GM12801 (cell line): ENCODE results near the gene IKBKG.
"Not testable (repeated sequence)": the region's sequence is repeated elsewhere in the genome, so short reads cannot be mapped to it uniquely, and the experiment has no call there.

ENCODE experiments used
- TF ChIP-seq, protein P1 (sequence below): IDR thresholded peaks from one replicate; pipeline ENCODE4 v1.5.1; 2011; ENCODE audit warnings: control low read depth; ENCODE audit not compliant: insufficient read length; ENCODE audit errors: extremely low read depth

IKBKG gene

DNA sequence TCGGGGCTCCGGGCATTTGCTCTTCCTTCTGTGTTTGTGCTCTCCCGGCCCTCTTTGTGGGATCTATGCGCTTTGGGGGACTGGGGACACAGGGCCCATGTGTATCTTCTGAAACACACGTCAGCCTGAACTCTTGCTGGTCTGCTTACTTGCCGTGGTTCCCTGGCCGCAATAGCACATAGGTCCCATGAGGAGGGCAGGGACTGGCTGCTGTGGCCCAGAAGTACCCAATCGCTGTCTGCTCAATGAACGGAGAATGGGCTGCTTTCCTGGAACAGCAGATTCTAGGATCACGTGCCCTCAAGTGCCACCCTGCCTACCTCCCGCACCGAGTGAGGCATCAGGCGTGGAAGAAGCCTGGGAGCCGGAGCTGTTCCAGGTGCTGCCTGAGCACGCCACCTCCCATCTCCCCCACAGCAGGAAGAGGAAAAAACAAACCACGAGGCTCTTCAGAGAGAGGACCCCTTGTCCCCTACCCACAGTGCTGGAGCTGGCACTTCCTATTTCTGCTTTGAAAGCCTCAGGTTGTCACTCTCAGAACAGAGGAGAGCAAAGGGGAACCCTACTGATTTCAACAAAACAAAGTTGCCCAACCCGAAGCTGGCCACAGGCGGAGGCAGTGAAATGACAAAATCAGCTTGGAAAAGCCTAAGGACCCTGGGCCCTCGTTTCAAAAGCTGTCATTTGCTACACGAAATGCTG, 4.5 kb upstream of the IKBKG start:
- TF ChIP-seq, protein P1, sequence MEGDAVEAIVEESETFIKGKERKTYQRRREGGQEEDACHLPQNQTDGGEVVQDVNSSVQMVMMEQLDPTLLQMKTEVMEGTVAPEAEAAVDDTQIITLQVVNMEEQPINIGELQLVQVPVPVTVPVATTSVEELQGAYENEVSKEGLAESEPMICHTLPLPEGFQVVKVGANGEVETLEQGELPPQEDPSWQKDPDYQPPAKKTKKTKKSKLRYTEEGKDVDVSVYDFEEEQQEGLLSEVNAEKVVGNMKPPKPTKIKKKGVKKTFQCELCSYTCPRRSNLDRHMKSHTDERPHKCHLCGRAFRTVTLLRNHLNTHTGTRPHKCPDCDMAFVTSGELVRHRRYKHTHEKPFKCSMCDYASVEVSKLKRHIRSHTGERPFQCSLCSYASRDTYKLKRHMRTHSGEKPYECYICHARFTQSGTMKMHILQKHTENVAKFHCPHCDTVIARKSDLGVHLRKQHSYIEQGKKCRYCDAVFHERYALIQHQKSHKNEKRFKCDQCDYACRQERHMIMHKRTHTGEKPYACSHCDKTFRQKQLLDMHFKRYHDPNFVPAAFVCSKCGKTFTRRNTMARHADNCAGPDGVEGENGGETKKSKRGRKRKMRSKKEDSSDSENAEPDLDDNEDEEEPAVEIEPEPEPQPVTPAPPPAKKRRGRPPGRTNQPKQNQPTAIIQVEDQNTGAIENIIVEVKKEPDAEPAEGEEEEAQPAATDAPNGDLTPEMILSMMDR, result no peak

GRCh38 chrX:154545673-154546274, 1.6 kb upstream of the IKBKG start:
- TF ChIP-seq, protein P1, result no peak

DNA sequence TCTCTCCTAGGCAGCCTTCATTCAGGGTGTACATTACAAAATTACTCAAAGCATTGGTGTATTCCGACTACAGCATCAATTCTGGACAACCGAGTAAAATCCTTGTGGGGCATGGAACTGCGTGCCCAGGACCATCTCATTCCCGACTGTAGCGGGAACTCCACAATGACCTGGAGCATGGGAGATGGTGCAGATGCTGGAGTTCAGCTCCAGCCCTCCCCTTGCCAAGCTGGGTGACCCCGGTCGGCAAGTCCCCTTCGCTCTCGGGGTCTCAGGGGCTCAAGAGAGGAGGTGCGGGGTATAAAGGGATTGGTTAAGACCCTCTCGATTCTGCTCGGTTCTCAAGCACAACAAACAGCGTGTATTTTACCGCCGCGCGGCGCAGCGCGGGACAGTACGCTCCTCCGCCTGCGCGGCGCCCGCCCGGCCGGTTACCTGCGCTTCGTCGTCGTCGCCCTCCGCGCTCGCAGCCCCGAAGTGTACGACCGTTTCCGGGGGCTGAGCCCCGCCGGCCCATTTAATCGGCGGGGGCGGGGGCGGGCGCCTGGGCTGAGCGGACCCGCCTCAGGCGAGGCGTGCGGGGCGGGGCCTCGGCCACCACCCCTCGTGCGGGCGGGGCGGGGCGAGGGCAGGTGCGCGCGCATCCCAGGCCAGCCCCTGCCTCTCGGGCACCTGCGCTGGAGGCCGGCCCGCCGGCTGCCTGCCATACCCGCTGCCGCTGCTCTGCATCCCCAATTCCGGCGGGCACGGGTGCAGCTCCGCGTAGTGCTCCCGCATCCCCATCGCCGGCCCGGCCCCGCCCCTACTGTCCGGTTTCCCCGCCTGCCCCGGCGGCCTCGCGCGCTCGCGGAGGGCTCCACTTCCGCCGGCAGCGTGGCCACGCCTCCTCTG, 821 bp upstream of the IKBKG start, which contains the start of gene G6PD:
G6PD (minus strand) TSS at position 493 of the 891 bp plus-strand sequence. CDS start 691 bp downstream, outside the sequence.
- TF ChIP-seq, protein P1, result no peak

GRCh38 chrX:154548028-154548316, 552 bp downstream of the IKBKG start:
- TF ChIP-seq, protein P1, result no peak

- TF ChIP-seq, protein P1, result no peak
These were observed 2.3 kb downstream of the IKBKG start for GRCh38 chrX:154549766-154550165.

- TF ChIP-seq, protein P1, result not testable (repeated sequence)
These were observed 37.3 kb downstream of the IKBKG start, which contains the start of gene CTAG1A for GRCh38 chrX:154584585-154585183. Gene CTAG1A, plus strand, starts transcription at chrX:154585133. Its CDS starts 74 bp downstream, at chrX:154585207.

DNA sequence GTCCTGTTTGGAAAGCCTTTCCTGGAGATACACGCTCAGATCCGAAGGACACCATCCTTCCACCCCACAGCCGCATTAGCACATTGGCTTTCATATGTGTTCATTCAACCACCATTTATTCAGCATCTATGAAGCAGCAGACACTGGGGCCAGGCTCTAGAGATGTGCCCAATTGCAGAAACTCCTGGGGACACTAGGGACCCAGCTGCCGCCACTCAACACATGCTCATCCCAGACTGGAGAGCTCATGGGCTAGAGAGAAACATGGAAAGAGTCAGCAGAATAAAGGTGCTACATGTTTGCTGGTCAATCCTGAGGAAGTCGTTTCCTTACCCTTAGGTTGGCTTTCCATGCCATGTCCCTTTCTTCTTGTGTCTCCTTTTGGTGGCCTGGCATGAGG, 45.1 kb downstream of the IKBKG start:
- TF ChIP-seq, protein P1, result no peak
